H1 (cell line): ENCODE results near the gene TGFB3. TPM values are rescaled to one million over a fixed set of nuclear protein-coding genes. Genes with fewer than 3 reads are reported as not detected.

Experiments
- CHD7 ChIP-seq: fragments of 300-600 bp; sonication (generic); IDR thresholded peaks from 2 replicates; pipeline ENCODE4 v1.7.1; 2012; ENCODE audit warnings: low read length, moderate library complexity, mild to moderate bottlenecking, inconsistent platforms; ENCODE audit not compliant: insufficient replicate concordance
- GABPA ChIP-seq: IDR thresholded peaks from 2 replicates; pipeline ENCODE4 v1.6.1; 2011; ENCODE audit warnings: mild to moderate bottlenecking, low read length, moderate library complexity, borderline replicate concordance; ENCODE audit not compliant: insufficient read depth
- HDAC2 ChIP-seq, 2 experiments: fragments of 300-600 bp in 1 of 2; sonication (generic) in 1 of 2; IDR thresholded peaks; 2 replicates each; pipeline ENCODE4 v1.6.1; 2011 to 2012; ENCODE audit warnings: low read depth in 2 of 2, low read length in 2 of 2, mild to moderate bottlenecking in 2 of 2, moderate library complexity in 2 of 2, borderline replicate concordance in 1 of 2, inconsistent platforms in 1 of 2
- KDM5A ChIP-seq: fragments of 200-600 bp; IDR thresholded peaks from 2 replicates; pipeline ENCODE4 v1.7.1; 2012; ENCODE audit warnings: mild to moderate bottlenecking, low read length, inconsistent platforms, mixed read lengths
- NRF1 ChIP-seq: IDR thresholded peaks from 2 replicates; pipeline ENCODE4 v1.6.1; 2011; ENCODE audit warnings: mild to moderate bottlenecking, low read depth, low read length, improper control_type of control experiment
- RXRA ChIP-seq: IDR thresholded peaks from 2 replicates; pipeline ENCODE4 v1.6.1; 2011; ENCODE audit warnings: low read depth, mild to moderate bottlenecking, low read length, moderate library complexity; ENCODE audit not compliant: insufficient read depth
- SIRT6 ChIP-seq: IDR thresholded peaks from one replicate; pipeline ENCODE4 v1.7.1; 2012; ENCODE audit warnings: low read length, inconsistent platforms
- SRF ChIP-seq: IDR thresholded peaks from 2 replicates; pipeline ENCODE4 v1.6.1; 2011; ENCODE audit warnings: mild to moderate bottlenecking, low read depth, low read length, moderate library complexity
- TCF12 ChIP-seq: IDR thresholded peaks from 2 replicates; pipeline ENCODE4 v1.6.1; 2011; ENCODE audit warnings: low read depth, mild to moderate bottlenecking, low read length
- polyA plus RNA-seq, 7 experiments: library from polyadenylated mRNA; depleted of rRNA in 3 of 7; stranded (reverse) in 5 of 7; unstranded in 2 of 7; fragments of >200 nt in 5 of 7; fragments of 200-250 nt in 2 of 7; gene quantifications; 1 replicate in 5 of 7; 2 replicates in 1 of 7; 4 replicates in 1 of 7; pipeline versions ENCODE4 v1.2.1 to v1.2.3, GENCODE V29; 2011 to 2013; ENCODE audit warnings: missing spikeins in 2 of 7, mixed read lengths in 2 of 7
- total RNA-seq: library from RNA; stranded (reverse); fragmentation: NEBNext Ultra II Directional; extraction: Animal tissue kit (Norgen Biotek cat#: 25700); gene quantifications from 2 replicates; pipeline ENCODE4 v1.2.1, GENCODE V29; 2021

The TGFB3 gene
- total and polyA plus RNA-seq, 2 of the 8 experiments (the other 6 are each of a cell fraction or from before 2014, with no cell fraction given) = 0.65 to 0.86 TPM

GRCh38 chr14:75999511-76000190, 17.9 kb upstream of the TGFB3 start (continued):
- TF ChIP-seq CHD7 = no peak
- no peak for TF ChIP-seq RXRA
- no peak for TF ChIP-seq SIRT6
- no peak for TF ChIP-seq NRF1
- no peak for TF ChIP-seq HDAC2 (IDR thresholded peaks at IDR 0.05; ENCODE audit: borderline replicate concordance in 1 of 2, low read depth in 2 of 2, low read length in 2 of 2)
- TF ChIP-seq KDM5A = no peak
- no peak for TF ChIP-seq GABPA
- no peak for TF ChIP-seq SRF
- no peak for TF ChIP-seq TCF12
